B cell (primary cell): ENCODE measurements around the gene ATP6V1F. TPM values are rescaled to one million over a fixed set of nuclear protein-coding genes. Genes with fewer than 3 reads are reported as not detected.

Experiments used
- ATAC-seq: fragments of 200-7000 bp; cut with Tn5 transposase; one replicate; pipeline ENCODE4 v1.10.0; 2021; ENCODE audit warnings: low read depth, mild to moderate bottlenecking, moderate number of reproducible peaks, moderate library complexity
- CTCF ChIA-PET: fragments of 350-600 bp; sonication (Branson Sonifier 250); formaldehyde crosslinking; loops from one replicate; lab custom pipeline; 2021; ENCODE audit warnings: antibody characterized with exemption, inconsistent platforms; lab: Charles Lee
- POLR2A ChIA-PET: fragments of 350-600 bp; sonication (Branson Sonifier 250); formaldehyde crosslinking; loops from one replicate; lab custom pipeline; 2021; ENCODE audit warnings: antibody characterized with exemption; lab: Charles Lee
- DNase-seq: peaks from one replicate; pipeline ENCODE4 v3.0.0; 2013
- H2AFZ ChIP-seq: 2 replicates; pipeline ENCODE4 v1.6.1; 2012; ENCODE audit warnings: mild to moderate bottlenecking, low read depth, low read length; ENCODE audit not compliant: insufficient read depth, poor library complexity, severe bottlenecking
- H3K27ac ChIP-seq, 2 donors: 1 replicate in 1 of 2; 2 replicates in 1 of 2; pipeline ENCODE4 v1.5.1; 2012 to 2013; ENCODE audit warnings: low read length in 2 of 2, mild to moderate bottlenecking in 2 of 2, moderate library complexity in 1 of 2
- H3K27me3 ChIP-seq, 4 experiments: fragments of 200-600 bp in 1 of 4; sonication (generic) in 1 of 4; replicated peaks in 1 of 4; 1 replicate in 2 of 4; 2 replicates in 2 of 4; pipeline versions ENCODE4 v1.6.1 to v1.7.0; 2013 to 2016; ENCODE audit warnings: low read length in 3 of 4, mild to moderate bottlenecking in 2 of 4, mixed read lengths in 1 of 4, moderate library complexity in 1 of 4; ENCODE audit not compliant: insufficient read depth in 4 of 4, control insufficient read depth in 3 of 4; ENCODE audit errors: control extremely low read depth in 1 of 4
- H3K36me3 ChIP-seq, 2 experiments: replicated peaks in 1 of 2; 1 replicate in 1 of 2; 2 replicates in 1 of 2; pipeline versions ENCODE4 v1.6.1 to v1.7.1; 2013; ENCODE audit warnings: low read length in 1 of 2; ENCODE audit not compliant: insufficient read depth in 2 of 2, control insufficient read depth in 1 of 2; ENCODE audit errors: control extremely low read depth in 1 of 2, extremely low read depth in 1 of 2
- H3K4me1 ChIP-seq, 2 donors: fragments of 200-600 bp in 1 of 2; sonication (generic) in 1 of 2; 1 replicate in 1 of 2; 2 replicates in 1 of 2; pipeline versions ENCODE4 v1.5.1 to v1.6.1; 2013 to 2017; ENCODE audit warnings: low read length in 2 of 2; ENCODE audit not compliant: control insufficient read depth in 2 of 2, insufficient read depth in 2 of 2
- H3K4me2 ChIP-seq: replicated peaks from 2 replicates; pipeline ENCODE3; 2012; ENCODE audit warnings: mild to moderate bottlenecking, low read depth, low read length; ENCODE audit not compliant: poor library complexity, severe bottlenecking
- H3K4me3 ChIP-seq, 5 experiments: fragments of 200-600 bp in 1 of 5; sonication (generic) in 1 of 5; 1 replicate in 3 of 5; 2 replicates in 2 of 5; pipeline versions ENCODE4 v1.5.1 to v1.7.0; 2011 to 2016; ENCODE audit warnings: low read length in 4 of 5, mild to moderate bottlenecking in 4 of 5, low read depth in 2 of 5, control low read depth in 1 of 5, moderate library complexity in 1 of 5; ENCODE audit not compliant: insufficient read depth in 1 of 5; ENCODE audit errors: control extremely low read depth in 1 of 5, extremely low read depth in 1 of 5
- H3K79me2 ChIP-seq: fragments of 200-600 bp; sonication (generic); one replicate; pipeline ENCODE4 v1.6.0; 2016; ENCODE audit warnings: low read length; ENCODE audit not compliant: control insufficient read depth, insufficient read depth
- H3K9ac ChIP-seq: fragments of 200-600 bp; sonication (generic); 2 replicates; pipeline ENCODE4 v1.6.1; 2017; ENCODE audit warnings: mild to moderate bottlenecking, low read length, moderate library complexity
- H3K9me3 ChIP-seq, 3 donors: one replicate each; pipeline versions ENCODE4 v1.6.1 to v1.7.1; 2013; ENCODE audit warnings: low read length in 2 of 3; ENCODE audit not compliant: control insufficient read depth in 2 of 3, insufficient read depth in 1 of 3; ENCODE audit errors: control extremely low read depth in 1 of 3
- H4K20me1 ChIP-seq: 2 replicates; pipeline ENCODE4 v1.6.0; 2012; ENCODE audit warnings: mild to moderate bottlenecking, low read length; ENCODE audit not compliant: insufficient read depth, control insufficient read depth, poor library complexity, severe bottlenecking
- H3K27ac Mint-ChIP-seq: one replicate; pipeline ENCODE4 v1.8.0; 2021; ENCODE audit warnings: mixed read lengths
- H3K27me3 Mint-ChIP-seq: one replicate; pipeline ENCODE4 v1.8.0; 2021; ENCODE audit warnings: mixed read lengths
- H3K4me1 Mint-ChIP-seq: one replicate; pipeline ENCODE4 v1.8.0; 2021; ENCODE audit warnings: mixed read lengths
- H3K4me3 Mint-ChIP-seq: one replicate; pipeline ENCODE4 v1.8.0; 2021; ENCODE audit warnings: mixed read lengths
- H3K9me3 Mint-ChIP-seq: one replicate; pipeline ENCODE4 v1.8.0; 2022; ENCODE audit warnings: mixed read lengths; ENCODE audit not compliant: insufficient read depth
- EZH2 ChIP-seq: IDR thresholded peaks from 2 replicates; pipeline ENCODE4 v1.6.1; 2012; ENCODE audit warnings: borderline replicate concordance, low read depth, mild to moderate bottlenecking, moderate library complexity, low read length; ENCODE audit not compliant: insufficient read depth, poor library complexity, severe bottlenecking
- WGBS: methylation state at CpG from one replicate; pipeline ENCODE4 v1.1.5; 2013; ENCODE audit warnings: missing lambda C conversion rate; ENCODE audit not compliant: insufficient coverage; 5-methylcytosine and 5-hydroxymethylcytosine counted together
- intact Hi-C: fragments of 100-400 bp; cut with micrococcal nuclease; formaldehyde crosslinking; loops from one replicate; pipeline ENCODE4 v1.10.0; 2022
- polyA plus RNA-seq: library from polyadenylated mRNA; depleted of rRNA; stranded (reverse); fragments of >200 nt; gene quantifications from 2 replicates; pipeline ENCODE4 v1.2.3, GENCODE V29; 2012
- total RNA-seq, 2 donors: library from RNA; stranded (reverse); fragments of 120-200 nt in 1 of 2; gene quantifications; 1 replicate in 1 of 2; 2 replicates in 1 of 2; pipeline versions ENCODE4 v1.2.3 to v1.2.4, GENCODE V29; 2013 to 2022
- TF ChIP-seq, protein P1 (sequence below): fragments of 200-600 bp; IDR thresholded peaks from one replicate; pipeline ENCODE4 v1.8.0; 2022; ENCODE audit warnings: antibody characterized with exemption, mild to moderate bottlenecking

ATP6V1F gene
- total and polyA plus RNA-seq, 2 donors (not counting 1 experiment from before 2014, with no cell fraction given), result 81.7 to 198 TPM

- peaks cover 0 to 6% of the 10 kb centered on the region in 2 donors for H3K4me1 ChIP-seq
- H3K4me3 ChIP-seq, result no peak overlapping the region
- H3K4me3 Mint-ChIP-seq, result no peak overlapping the region
- DNase-seq (no peak), ATAC-seq (no peak)
- no peaks in the 10 kb centered on the region for H3K36me3 ChIP-seq
- intact Hi-C loops, result no loop called here
- WGBS, result 87% methylated on average over 10 of the region's 11 CpGs
- peaks cover 3% of the 10 kb centered on the region for H3K4me1 Mint-ChIP-seq
- H3K79me2 ChIP-seq, result no peaks in the 10 kb centered on the region
- H3K27me3 Mint-ChIP-seq, result peaks cover 3% of the 10 kb centered on the region
- H4K20me1 ChIP-seq, result no peaks in the 10 kb centered on the region
- CTCF ChIA-PET, result interaction anchor here (1.1 to 1.6 kb wide), 3 partner anchors 18 to 113 kb away, joined by 4 to 5 read pairs (median 4); partner anchors contain the start of gene ATP6V1F
- TF ChIP-seq, protein P1, sequence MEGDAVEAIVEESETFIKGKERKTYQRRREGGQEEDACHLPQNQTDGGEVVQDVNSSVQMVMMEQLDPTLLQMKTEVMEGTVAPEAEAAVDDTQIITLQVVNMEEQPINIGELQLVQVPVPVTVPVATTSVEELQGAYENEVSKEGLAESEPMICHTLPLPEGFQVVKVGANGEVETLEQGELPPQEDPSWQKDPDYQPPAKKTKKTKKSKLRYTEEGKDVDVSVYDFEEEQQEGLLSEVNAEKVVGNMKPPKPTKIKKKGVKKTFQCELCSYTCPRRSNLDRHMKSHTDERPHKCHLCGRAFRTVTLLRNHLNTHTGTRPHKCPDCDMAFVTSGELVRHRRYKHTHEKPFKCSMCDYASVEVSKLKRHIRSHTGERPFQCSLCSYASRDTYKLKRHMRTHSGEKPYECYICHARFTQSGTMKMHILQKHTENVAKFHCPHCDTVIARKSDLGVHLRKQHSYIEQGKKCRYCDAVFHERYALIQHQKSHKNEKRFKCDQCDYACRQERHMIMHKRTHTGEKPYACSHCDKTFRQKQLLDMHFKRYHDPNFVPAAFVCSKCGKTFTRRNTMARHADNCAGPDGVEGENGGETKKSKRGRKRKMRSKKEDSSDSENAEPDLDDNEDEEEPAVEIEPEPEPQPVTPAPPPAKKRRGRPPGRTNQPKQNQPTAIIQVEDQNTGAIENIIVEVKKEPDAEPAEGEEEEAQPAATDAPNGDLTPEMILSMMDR, result no peak
- TF ChIP-seq EZH2, result no peak
- H3K9ac ChIP-seq, result no peak overlapping the region
- peak overlapping the region; percentile 24 for H3K27ac Mint-ChIP-seq
- POLR2A ChIA-PET, result no interaction called here
- H3K27ac ChIP-seq, result no peak overlapping the region
- H3K9me3 ChIP-seq, result no peaks in the 10 kb centered on the region
- H3K27me3 ChIP-seq, result peaks cover 0 to 7% (median 3%) of the 10 kb centered on the region in 4 experiments
- no peaks in the 10 kb centered on the region for H3K9me3 Mint-ChIP-seq
- no peak overlapping the region for H3K4me2 ChIP-seq
- no peak overlapping the region for H2AFZ ChIP-seq
These were observed 18.3 kb downstream of the ATP6V1F start for GRCh38 chr7:128880791-128881457.

DNA sequence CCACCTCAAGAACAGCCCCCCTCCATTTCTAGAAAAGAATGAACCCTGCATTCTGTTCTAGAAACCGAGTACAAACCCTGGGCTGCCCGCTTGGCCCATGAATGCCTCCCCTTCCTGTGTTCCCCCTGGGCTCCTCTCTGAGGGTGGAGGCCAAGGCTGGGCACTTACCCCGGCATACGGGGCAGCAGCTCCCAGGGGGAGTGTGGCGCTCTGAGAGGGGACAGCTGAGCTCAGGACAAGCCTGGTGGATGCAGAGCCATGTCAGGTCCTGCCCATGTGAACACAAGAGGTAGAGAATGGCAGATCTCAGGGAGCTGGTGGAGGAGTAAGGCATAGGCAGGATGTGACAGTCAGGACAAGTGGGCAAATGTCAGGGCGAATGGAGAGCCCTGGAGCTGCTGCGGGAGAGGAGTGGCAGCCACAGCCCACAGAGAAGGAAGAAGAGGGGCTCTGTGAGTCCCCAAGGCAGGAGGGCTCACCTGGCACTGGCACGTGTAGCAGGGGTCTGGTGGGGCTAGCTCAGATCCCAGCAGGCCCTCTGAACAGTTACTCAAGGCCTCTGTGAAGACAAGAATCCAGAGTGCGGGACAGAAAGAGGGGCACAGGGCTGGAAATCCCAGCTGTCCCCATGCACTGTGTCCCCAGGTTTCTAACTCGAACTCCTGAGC lies 18.9 kb downstream of the ATP6V1F start:
- TF ChIP-seq, protein P1, result no peak
- no peak for TF ChIP-seq EZH2
- H3K4me3 ChIP-seq, result no peak overlapping the region
- ATAC-seq, result no peak
- POLR2A ChIA-PET, result no interaction called here
- no peaks in the 10 kb centered on the region for H3K9me3 ChIP-seq
- H3K27me3 ChIP-seq, result peaks cover 0 to 7% (median 3%) of the 10 kb centered on the region in 4 experiments
- Mint-ChIP-seq H3K4me1 (peaks cover 3% of the 10 kb centered on the region), H3K9me3 (no peaks in the 10 kb centered on the region), H3K4me3 (no peak overlapping the region), H3K27ac (no peak overlapping the region), H3K27me3 (peaks cover 4% of the 10 kb centered on the region)
- H3K4me1 ChIP-seq, result peaks cover 0 to 6% of the 10 kb centered on the region in 2 donors
- no peak overlapping the region for H3K9ac ChIP-seq
- CTCF ChIA-PET, result interaction anchor here (1.1 to 1.6 kb wide), 3 partner anchors 18 to 112 kb away, joined by 4 to 5 read pairs (median 4); partner anchors contain the start of gene ATP6V1F
- no peak overlapping the region for H2AFZ ChIP-seq
- no peaks in the 10 kb centered on the region for H3K79me2 ChIP-seq
- no peak for DNase-seq
- no peak overlapping the region for H3K27ac ChIP-seq
- 90% methylated on average over 10 of the region's 10 CpGs for whole genome bisulfite sequencing
- no peak overlapping the region for H3K4me2 ChIP-seq
- intact Hi-C loops, result no loop called here
- H4K20me1 ChIP-seq, result no peaks in the 10 kb centered on the region
- no peaks in the 10 kb centered on the region for H3K36me3 ChIP-seq
